ENCODE measurements around the gene HFE.

DNA sequence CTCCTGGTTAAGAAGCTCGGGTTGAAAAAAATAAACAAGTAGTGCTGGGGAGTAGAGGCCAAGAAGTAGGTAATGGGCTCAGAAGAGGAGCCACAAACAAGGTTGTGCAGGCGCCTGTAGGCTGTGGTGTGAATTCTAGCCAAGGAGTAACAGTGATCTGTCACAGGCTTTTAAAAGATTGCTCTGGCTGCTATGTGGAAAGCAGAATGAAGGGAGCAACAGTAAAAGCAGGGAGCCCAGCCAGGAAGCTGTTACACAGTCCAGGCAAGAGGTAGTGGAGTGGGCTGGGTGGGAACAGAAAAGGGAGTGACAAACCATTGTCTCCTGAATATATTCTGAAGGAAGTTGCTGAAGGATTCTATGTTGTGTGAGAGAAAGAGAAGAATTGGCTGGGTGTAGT, 2.0 kb downstream of the HFE start:
- TF ChIP-seq CTCF (IDR thresholded peaks at IDR 0.05): no peak
- TF ChIP-seq POLR2A (IDR thresholded peaks at IDR 0.05): no peak

Measured in heart left ventricle (tissue), 13 donors.